SU-DHL-6 (cell line): Measurements from ENCODE around the gene PPM1H.

Experiments
- H2AFZ ChIP-seq: fragments of 200-600 bp; sonication (generic); 2 replicates; pipeline ENCODE4 v1.6.1; 2014; ENCODE audit warnings: low read depth, mild to moderate bottlenecking, moderate library complexity, mixed read lengths, antibody characterized with exemption, low read length; ENCODE audit not compliant: severe bottlenecking
- H3F3A ChIP-seq: fragments of 200-600 bp; shearing (Covaris generic); 2 replicates; pipeline ENCODE4 v1.6.0; 2016; ENCODE audit warnings: antibody characterized with exemption, mild to moderate bottlenecking; ENCODE audit not compliant: insufficient read depth
- H3K27ac ChIP-seq: fragments of 200-600 bp; sonication (generic); 2 replicates; pipeline ENCODE4 v1.5.1; 2016; ENCODE audit warnings: low read depth, mild to moderate bottlenecking, low read length, moderate library complexity, mixed read lengths
- H3K27me3 ChIP-seq: fragments of 200-600 bp; sonication (generic), shearing (Covaris generic); 2 replicates; pipeline ENCODE4 v1.6.0; 2014; ENCODE audit warnings: mild to moderate bottlenecking, low read length
- H3K36me3 ChIP-seq: fragments of 200-600 bp; sonication (generic); 2 replicates; pipeline ENCODE4 v1.6.1; 2014; ENCODE audit warnings: mild to moderate bottlenecking, low read length, mixed read lengths
- H3K4me2 ChIP-seq: fragments of 300-600, 200-600 bp; shearing (Covaris generic), sonication (generic); 2 replicates; pipeline ENCODE4 v1.6.0; 2014; ENCODE audit warnings: low read length, low read depth, mild to moderate bottlenecking; ENCODE audit not compliant: poor library complexity, severe bottlenecking
- H3K4me3 ChIP-seq: fragments of 200-600 bp; sonication (generic); 2 replicates; pipeline ENCODE4 v1.5.1; 2014; ENCODE audit warnings: antibody characterized with exemption, low read length, mild to moderate bottlenecking, mixed read lengths; ENCODE audit not compliant: insufficient read depth, poor library complexity, severe bottlenecking
- H3K79me2 ChIP-seq: fragments of 200-600 bp; sonication (generic); 2 replicates; pipeline ENCODE4 v1.6.1; 2014; ENCODE audit warnings: mild to moderate bottlenecking, low read length, moderate library complexity; ENCODE audit not compliant: insufficient read depth
- H3K9ac ChIP-seq: fragments of 200-600 bp; sonication (generic); 2 replicates; pipeline ENCODE4 v1.7.0; 2014; ENCODE audit warnings: mild to moderate bottlenecking, low read length
- H3K9me2 ChIP-seq: fragments of 200-600 bp; sonication (generic); replicated peaks from 2 replicates; pipeline ENCODE4 v1.6.1; 2014; ENCODE audit warnings: low read length; ENCODE audit not compliant: insufficient read depth
- H3K9me3 ChIP-seq: fragments of 200-600 bp; sonication (generic); 2 replicates; pipeline ENCODE4 v1.6.1; 2014; ENCODE audit warnings: low read length, mixed read lengths; ENCODE audit not compliant: insufficient read depth
- H4K20me1 ChIP-seq: fragments of 200-600 bp; sonication (generic); 2 replicates; pipeline ENCODE4 v1.6.1; 2014; ENCODE audit warnings: low read depth, mild to moderate bottlenecking, antibody characterized with exemption, low read length, moderate library complexity, mixed read lengths
- CTCF ChIP-seq: fragments of 200-600 bp; sonication (generic); IDR thresholded peaks from one replicate; pipeline ENCODE4 v1.5.1; 2017; ENCODE audit warnings: antibody characterized with exemption, mild to moderate bottlenecking, low read length, moderate library complexity; ENCODE audit not compliant: insufficient read depth, poor library complexity, severe bottlenecking
- EZH2phosphoT487 ChIP-seq: fragments of 200-600 bp; sonication (generic), shearing (Covaris generic); conservative IDR thresholded peaks from 2 replicates; pipeline ENCODE4 v1.6.1; 2018; ENCODE audit warnings: mild to moderate bottlenecking, antibody characterized with exemption, low read length, moderate library complexity, mixed read lengths

PPM1H gene

GRCh38 chr12:62839869-62840660, 94.9 kb downstream of the PPM1H start:
- no peaks in the 10 kb centered on the region for H3K9me3 ChIP-seq
- H3K36me3 ChIP-seq: no peaks in the 10 kb centered on the region
- no peaks in the 10 kb centered on the region for H3K27me3 ChIP-seq
- H3K27ac ChIP-seq: no peak overlapping the region
- TF ChIP-seq EZH2phosphoT487: no peak
- no peak for TF ChIP-seq CTCF
- no peak overlapping the region for H2AFZ ChIP-seq
- no peaks in the 10 kb centered on the region for H3K79me2 ChIP-seq
- H3K4me3 ChIP-seq: no peak overlapping the region
- no peak overlapping the region for H3K4me2 ChIP-seq
- no peaks in the 10 kb centered on the region for H3F3A ChIP-seq
- no peaks in the 10 kb centered on the region for H4K20me1 ChIP-seq
- H3K9ac ChIP-seq: no peak overlapping the region
- H3K9me2 ChIP-seq: no peaks in the 10 kb centered on the region

- Histone ChIP-seq H4K20me1 (no peaks in the 10 kb centered on the region), H3K9ac (no peak overlapping the region), H3K9me2 (no peaks in the 10 kb centered on the region), H3K27ac (no peak overlapping the region), H3K9me3 (no peaks in the 10 kb centered on the region), H3F3A (no peaks in the 10 kb centered on the region), H2AFZ (no peak overlapping the region), H3K36me3 (no peaks in the 10 kb centered on the region), H3K4me2 (no peak overlapping the region), H3K27me3 (no peaks in the 10 kb centered on the region), H3K79me2 (no peaks in the 10 kb centered on the region), H3K4me3 (no peak overlapping the region)
- no peak for TF ChIP-seq CTCF
- TF ChIP-seq EZH2phosphoT487: no peak
Observed at GRCh38 chr12:62834971-62835547, 99.9 kb downstream of the PPM1H start.

- no peak overlapping the region for H2AFZ ChIP-seq
Observed at GRCh38 chr12:62834406-62834805, 100.5 kb downstream of the PPM1H start.

More at GRCh38 chr12:62834406-62834805, 100.5 kb downstream of the PPM1H start:
- no peak overlapping the region for H3K4me2 ChIP-seq
- TF ChIP-seq CTCF: no peak
- TF ChIP-seq EZH2phosphoT487: no peak
- H3K4me3 ChIP-seq: no peak overlapping the region
- no peak overlapping the region for H3K9ac ChIP-seq
- no peaks in the 10 kb centered on the region for H4K20me1 ChIP-seq
- no peak overlapping the region for H3K27ac ChIP-seq
- no peaks in the 10 kb centered on the region for H3K9me2 ChIP-seq
- H3F3A ChIP-seq: no peaks in the 10 kb centered on the region
- no peaks in the 10 kb centered on the region for H3K27me3 ChIP-seq
- H3K79me2 ChIP-seq: no peaks in the 10 kb centered on the region
- no peaks in the 10 kb centered on the region for H3K9me3 ChIP-seq
- H3K36me3 ChIP-seq: no peaks in the 10 kb centered on the region
